Mesendoderm (in vitro differentiated cells): ENCODE measurements around the gene FANCC.
A peak's percentile ranks its signal among the peaks of the same experiment; 100 is the strongest.

ENCODE experiments used
- DNase-seq: peaks from one replicate; pipeline ENCODE4 v3.0.0; 2013
- H2AK5ac ChIP-seq: 2 replicates; pipeline ENCODE4 v1.6.1; 2013; ENCODE audit warnings: low read length, inconsistent platforms
- H2BK120ac ChIP-seq: 2 replicates; pipeline ENCODE4 v1.6.1; 2013; ENCODE audit warnings: low read depth, mild to moderate bottlenecking, low read length, moderate library complexity, mixed read lengths
- H2BK15ac ChIP-seq: replicated peaks from 2 replicates; pipeline ENCODE4 v1.6.1; 2013; ENCODE audit warnings: low read depth, mild to moderate bottlenecking, moderate library complexity
- H2BK5ac ChIP-seq: 2 replicates; pipeline ENCODE4 v1.6.1; 2013; ENCODE audit warnings: low read length, inconsistent platforms
- H3K18ac ChIP-seq: 2 replicates; pipeline ENCODE4 v1.6.1; 2013; ENCODE audit warnings: mild to moderate bottlenecking, low read length, mixed read lengths
- H3K23ac ChIP-seq: one replicate; pipeline ENCODE4 v1.6.1; 2013; ENCODE audit warnings: low read length
- H3K27ac ChIP-seq: 2 replicates; pipeline ENCODE4 v1.5.1; 2013; ENCODE audit warnings: low read depth, mild to moderate bottlenecking, inconsistent platforms, low read length, moderate library complexity
- H3K27me3 ChIP-seq: 2 replicates; pipeline ENCODE4 v1.6.1; 2013; ENCODE audit warnings: low read length, control low read depth, mild to moderate bottlenecking, inconsistent platforms; ENCODE audit not compliant: insufficient read depth, poor library complexity
- H3K36me3 ChIP-seq: 2 replicates; pipeline ENCODE4 v1.6.1; 2013; ENCODE audit warnings: low read length, inconsistent platforms; ENCODE audit not compliant: control insufficient read depth, insufficient read depth
- H3K4ac ChIP-seq: one replicate; pipeline ENCODE4 v1.6.1; 2013; ENCODE audit warnings: low read depth, mild to moderate bottlenecking, low read length, moderate library complexity
- H3K4me1 ChIP-seq: 2 replicates; pipeline ENCODE4 v1.6.1; 2013; ENCODE audit warnings: low read depth, low read length, inconsistent platforms; ENCODE audit not compliant: control insufficient read depth
- H3K4me2 ChIP-seq: 2 replicates; pipeline ENCODE4 v1.6.1; 2013; ENCODE audit warnings: low read length
- H3K4me3 ChIP-seq: 2 replicates; pipeline ENCODE4 v1.5.1; 2013; ENCODE audit warnings: mild to moderate bottlenecking, low read length
- H3K56ac ChIP-seq: one replicate; pipeline ENCODE4 v1.6.1; 2013; ENCODE audit warnings: low read length
- H3K79me1 ChIP-seq: 2 replicates; pipeline ENCODE4 v1.6.1; 2013; ENCODE audit warnings: low read length, inconsistent platforms
- H3K79me2 ChIP-seq: 2 replicates; pipeline ENCODE4 v1.6.1; 2013; ENCODE audit warnings: mild to moderate bottlenecking, low read length; ENCODE audit not compliant: control insufficient read depth, insufficient read depth
- H3K9ac ChIP-seq: 2 replicates; pipeline ENCODE4 v1.6.1; 2013; ENCODE audit warnings: low read length, inconsistent platforms
- H4K5ac ChIP-seq: one replicate; pipeline ENCODE4 v1.6.1; 2013; ENCODE audit warnings: low read length
- H4K8ac ChIP-seq: one replicate; pipeline ENCODE4 v1.6.1; 2013; ENCODE audit warnings: low read depth, mild to moderate bottlenecking, control low read depth, low read length, moderate library complexity
- WGBS: extraction: QIAGEN DNeasy Blood & Tissue Kit; methylation state at CpG from one replicate; pipeline ENCODE4 v1.1.7; 2013; ENCODE audit warnings: low lambda C conversion rate, missing lambda C conversion rate; ENCODE audit not compliant: insufficient coverage; ENCODE audit errors: extremely low coverage; 5-methylcytosine and 5-hydroxymethylcytosine counted together

FANCC gene

DNA sequence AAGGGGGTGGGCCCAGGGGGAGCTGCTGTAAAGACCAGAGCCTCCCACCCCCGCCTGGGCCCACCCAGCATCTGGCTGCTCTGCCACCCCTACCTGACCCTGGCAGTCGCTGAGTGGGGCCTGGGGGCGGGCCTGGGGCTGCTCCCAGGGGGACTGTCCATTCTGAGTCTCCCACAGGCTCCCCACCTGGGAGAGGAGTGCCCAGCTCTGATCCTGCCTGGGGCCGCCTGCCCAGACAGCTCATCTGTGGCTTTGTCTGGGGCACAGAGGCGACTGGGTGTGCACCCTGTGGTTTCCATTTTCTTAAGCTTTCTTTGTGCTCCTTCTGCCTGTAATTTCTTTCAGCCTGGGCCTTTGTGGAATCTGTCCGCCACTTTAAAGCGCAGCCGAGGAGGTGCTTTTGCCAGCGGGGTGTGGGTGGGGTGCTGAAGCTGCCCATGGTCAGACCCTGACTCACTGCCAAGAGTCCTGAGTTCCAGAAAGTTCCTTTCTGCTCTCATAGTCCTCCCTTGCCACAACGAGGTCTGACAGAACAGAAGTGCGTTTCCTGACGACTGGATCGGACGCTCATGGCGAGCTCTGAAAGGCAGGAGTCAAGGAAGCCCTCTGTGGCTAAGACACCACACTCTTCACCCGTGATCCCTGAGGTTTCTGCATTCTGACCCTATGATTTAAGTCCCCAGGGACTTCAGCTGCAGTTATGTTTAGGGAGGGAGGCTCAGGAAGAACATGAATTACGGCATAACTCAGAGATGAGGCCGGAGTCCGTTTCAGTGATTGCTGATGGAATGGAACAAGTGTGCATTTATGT is 225.0 kb downstream of the FANCC start:
- H4K8ac ChIP-seq, result no peak overlapping the region
- DNase-seq, result no peak
- no peak overlapping the region for H3K9ac ChIP-seq
- no peak overlapping the region for H2AK5ac ChIP-seq
- H2BK120ac ChIP-seq, result no peak overlapping the region
- peaks cover 3% of the 10 kb centered on the region for H3K4me1 ChIP-seq
- no peak overlapping the region for H3K4me3 ChIP-seq
- H3K27me3 ChIP-seq, result no peaks in the 10 kb centered on the region
- no peak overlapping the region for H4K5ac ChIP-seq
- peak overlapping the region; percentile 40 for H3K27ac ChIP-seq
- no peak overlapping the region for H3K4ac ChIP-seq
- peak overlapping the region; percentile 42 for H3K56ac ChIP-seq
- no peaks in the 10 kb centered on the region for H3K79me1 ChIP-seq
- H2BK5ac ChIP-seq, result no peak overlapping the region
- no peak overlapping the region for H3K18ac ChIP-seq
- WGBS, result no CpG with 5 or more reads among the region's 19 CpGs
- no peak overlapping the region for H2BK15ac ChIP-seq
- no peaks in the 10 kb centered on the region for H3K79me2 ChIP-seq
- H3K4me2 ChIP-seq, result no peak overlapping the region
- no peak overlapping the region for H3K23ac ChIP-seq
- no peaks in the 10 kb centered on the region for H3K36me3 ChIP-seq

DNA sequence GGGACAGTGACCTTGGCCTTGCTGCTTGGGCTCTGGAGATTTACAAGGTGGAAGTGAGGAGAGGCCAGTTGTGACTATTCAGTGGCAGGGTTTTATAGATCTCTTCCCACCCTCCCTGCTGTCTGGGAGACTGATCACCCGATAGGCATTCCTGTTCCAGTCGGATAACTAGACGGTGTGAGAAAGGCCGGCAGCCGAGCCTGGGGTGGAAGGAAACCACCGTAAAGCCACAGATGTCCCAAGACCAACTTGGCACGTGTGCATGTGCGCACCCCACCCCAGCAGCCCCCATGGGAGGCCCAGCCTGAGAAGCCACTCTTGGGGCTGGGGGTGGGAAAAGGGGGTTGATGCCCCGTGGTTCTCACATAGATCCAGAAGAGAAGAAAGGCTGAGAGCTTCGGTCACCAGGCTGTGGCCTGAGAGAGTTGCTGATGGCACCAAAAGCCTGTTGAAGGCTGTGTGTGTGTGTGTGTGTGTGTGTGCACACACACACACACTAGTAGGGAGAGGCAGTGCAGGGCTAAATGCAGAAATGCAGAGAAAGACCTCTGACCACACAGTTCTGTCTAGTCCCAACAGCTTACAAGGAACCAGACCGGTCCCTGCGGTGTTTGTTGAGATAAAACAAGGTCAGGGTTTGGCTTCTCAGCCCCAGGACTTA is 225.8 kb downstream of the FANCC start:
- Histone ChIP-seq H2BK5ac (no peak overlapping the region), H3K23ac (no peak overlapping the region), H2AK5ac (no peak overlapping the region), H3K56ac (peak overlapping the region; percentile 42), H4K8ac (no peak overlapping the region), H3K4me3 (no peak overlapping the region), H3K9ac (no peak overlapping the region), H3K79me1 (no peaks in the 10 kb centered on the region), H3K18ac (peak overlapping the region; percentile 13), H3K79me2 (no peaks in the 10 kb centered on the region), H3K36me3 (no peaks in the 10 kb centered on the region), H3K27me3 (no peaks in the 10 kb centered on the region), H3K4me2 (no peak overlapping the region), H2BK120ac (no peak overlapping the region), H3K27ac (no peak overlapping the region), H2BK15ac (no peak overlapping the region), H4K5ac (no peak overlapping the region), H3K4me1 (peaks cover 3% of the 10 kb centered on the region), H3K4ac (no peak overlapping the region)
- WGBS, result no CpG with 5 or more reads among the region's 12 CpGs
- DNase-seq, result peak; percentile 59

DNA sequence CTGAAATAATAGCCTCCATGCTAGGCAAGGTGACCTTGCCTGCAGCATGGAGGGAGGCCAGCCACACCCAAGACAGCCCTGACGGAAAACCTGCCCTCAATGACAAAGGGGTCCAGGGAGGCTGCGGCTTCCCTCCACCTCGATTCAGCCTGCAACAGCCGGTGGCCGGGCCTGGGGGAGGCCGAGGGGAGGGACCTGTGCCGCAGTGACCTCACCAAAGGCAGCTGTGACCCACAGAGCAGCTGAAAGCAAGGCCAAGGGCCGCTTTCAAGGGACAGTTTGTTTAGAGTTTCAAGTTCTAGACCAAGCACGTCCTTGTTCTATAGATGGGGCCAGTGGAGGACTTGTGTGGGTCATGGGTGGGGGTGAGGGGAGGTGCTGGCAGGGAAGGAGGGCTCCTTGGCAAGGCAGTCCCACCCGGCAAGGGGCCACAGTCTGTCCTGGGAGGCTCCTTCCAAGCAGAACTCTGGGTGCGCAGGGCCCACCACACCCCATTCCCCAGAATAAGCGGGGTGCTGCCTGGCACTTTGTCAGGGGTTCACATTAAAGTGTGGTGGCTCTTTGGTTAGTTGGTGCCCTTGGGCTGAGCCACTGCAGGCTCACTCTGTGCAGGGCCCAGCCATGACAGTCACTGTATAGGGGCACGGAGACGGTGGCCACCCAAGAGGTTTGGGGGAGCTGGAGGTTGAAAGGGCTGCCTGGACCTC is 226.5 kb downstream of the FANCC start:
- no peak overlapping the region for H3K18ac ChIP-seq
- no peak overlapping the region for H3K4me2 ChIP-seq
- H3K79me1 ChIP-seq, result no peaks in the 10 kb centered on the region
- H3K4ac ChIP-seq, result no peak overlapping the region
- no peak overlapping the region for H4K5ac ChIP-seq
- no peak overlapping the region for H3K23ac ChIP-seq
- H3K36me3 ChIP-seq, result no peaks in the 10 kb centered on the region
- H3K4me3 ChIP-seq, result no peak overlapping the region
- no peak for DNase-seq
- no peak overlapping the region for H2BK15ac ChIP-seq
- H3K27me3 ChIP-seq, result no peaks in the 10 kb centered on the region
- no peak overlapping the region for H2AK5ac ChIP-seq
- H3K56ac ChIP-seq, result no peak overlapping the region
- no peak overlapping the region for H3K27ac ChIP-seq
- peaks cover 3% of the 10 kb centered on the region for H3K4me1 ChIP-seq
- no CpG with 5 or more reads among the region's 14 CpGs for WGBS
- H3K79me2 ChIP-seq, result no peaks in the 10 kb centered on the region
- no peak overlapping the region for H2BK120ac ChIP-seq
- no peak overlapping the region for H3K9ac ChIP-seq
- H4K8ac ChIP-seq, result no peak overlapping the region
- H2BK5ac ChIP-seq, result no peak overlapping the region

DNA sequence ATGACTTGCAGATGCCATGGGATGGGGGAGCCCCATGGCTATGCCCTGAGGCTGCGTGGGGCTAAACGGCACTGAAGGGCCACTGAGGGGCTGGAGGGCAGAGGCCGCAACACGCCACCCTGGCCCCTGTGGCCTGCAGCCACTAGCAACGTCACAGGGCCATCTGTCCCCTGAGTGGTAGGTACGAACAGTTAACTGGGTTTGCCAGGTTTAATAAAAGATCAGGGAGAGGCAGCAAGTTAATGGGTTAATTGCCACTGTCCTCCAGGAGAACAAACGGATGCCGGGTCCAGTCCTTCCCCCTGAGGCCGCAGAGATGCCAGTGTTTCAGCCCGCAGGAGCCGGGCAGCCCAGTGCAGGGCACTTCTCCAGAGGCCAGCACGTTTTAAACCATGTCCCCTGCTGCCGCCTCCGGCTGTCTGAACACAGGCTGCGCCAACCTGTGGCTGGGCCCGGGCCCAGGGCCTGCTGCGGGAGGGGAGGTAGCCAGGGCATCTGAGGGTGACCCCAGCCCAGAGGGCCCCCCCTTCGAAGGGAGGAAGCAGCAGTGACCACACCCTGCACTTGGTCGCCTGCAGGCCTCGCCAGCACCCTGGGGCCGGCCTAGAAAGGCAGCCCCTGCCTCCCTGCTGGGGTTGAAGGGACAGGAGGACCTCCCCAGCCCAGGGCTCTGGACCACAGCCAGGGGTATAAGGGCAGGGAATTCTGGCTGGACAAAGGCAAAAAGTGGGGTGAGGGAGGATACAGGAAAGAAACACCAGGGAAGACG is 227.3 kb downstream of the FANCC start:
- Histone ChIP-seq H3K18ac (no peak overlapping the region), H3K56ac (no peak overlapping the region), H3K9ac (no peak overlapping the region), H2BK120ac (no peak overlapping the region), H3K4me3 (no peak overlapping the region), H2BK5ac (no peak overlapping the region), H2BK15ac (no peak overlapping the region), H3K27me3 (no peaks in the 10 kb centered on the region), H3K79me1 (no peaks in the 10 kb centered on the region), H3K27ac (no peak overlapping the region), H2AK5ac (no peak overlapping the region), H3K36me3 (no peaks in the 10 kb centered on the region), H3K4ac (no peak overlapping the region), H4K8ac (no peak overlapping the region), H3K23ac (peak overlapping the region; percentile 57), H3K79me2 (no peaks in the 10 kb centered on the region), H3K4me2 (no peak overlapping the region), H3K4me1 (peaks cover 3% of the 10 kb centered on the region), H4K5ac (no peak overlapping the region)
- WGBS, result no CpG with 5 or more reads among the region's 22 CpGs
- no peak for DNase-seq

DNA sequence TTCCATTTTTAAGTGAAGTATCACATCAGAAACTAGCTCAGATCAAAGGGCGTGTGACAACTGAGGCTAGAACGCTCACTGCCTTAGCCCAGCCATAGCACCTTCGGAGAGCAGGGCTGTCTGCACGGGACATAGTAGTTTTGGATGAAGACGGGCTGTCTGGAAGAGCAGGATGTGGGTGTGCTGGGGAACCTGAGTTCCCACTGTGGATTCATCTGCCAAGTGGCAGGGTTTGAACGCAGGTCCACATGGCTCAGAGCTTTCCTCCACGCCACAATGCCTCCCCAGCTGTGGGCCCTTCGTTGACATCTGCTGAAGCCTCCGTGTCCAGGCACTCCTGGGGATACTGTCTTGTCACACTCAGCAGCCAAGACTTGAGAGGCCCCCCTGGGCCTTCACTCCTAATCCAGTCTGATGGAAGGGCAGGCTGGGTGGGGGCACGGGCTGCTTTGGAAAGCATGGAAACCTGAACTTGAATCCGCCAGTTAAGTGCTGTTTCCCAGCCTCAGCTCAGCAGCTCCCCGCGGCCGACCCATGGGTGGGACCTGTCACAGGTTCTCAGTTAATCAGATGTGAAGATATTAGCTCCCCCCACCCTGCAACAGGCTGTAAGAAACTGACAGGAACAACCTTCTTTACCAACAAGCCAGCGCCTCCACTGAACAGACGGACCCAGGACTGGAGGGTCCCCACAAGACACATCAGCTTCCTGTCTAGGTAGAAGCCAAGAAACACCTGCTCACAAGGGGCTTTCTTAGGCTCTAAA is 228.1 kb downstream of the FANCC start:
- Histone ChIP-seq H3K4me3 (no peak overlapping the region), H3K4me2 (no peak overlapping the region), H3K23ac (no peak overlapping the region), H3K27ac (no peak overlapping the region), H3K56ac (no peak overlapping the region), H3K79me1 (no peaks in the 10 kb centered on the region), H3K79me2 (no peaks in the 10 kb centered on the region), H3K4me1 (peaks cover 3% of the 10 kb centered on the region), H2BK5ac (no peak overlapping the region), H3K9ac (no peak overlapping the region), H3K4ac (no peak overlapping the region), H4K8ac (no peak overlapping the region), H2BK15ac (no peak overlapping the region), H2BK120ac (no peak overlapping the region), H4K5ac (no peak overlapping the region), H3K27me3 (no peaks in the 10 kb centered on the region), H3K36me3 (no peaks in the 10 kb centered on the region), H2AK5ac (no peak overlapping the region), H3K18ac (no peak overlapping the region)
- no peak for DNase-seq
- no CpG with 5 or more reads among the region's 16 CpGs for WGBS
